Stimulated activated CD4-positive, alpha-beta T cell treated with anti-CD3 and anti-CD28 coated beads, Interleukin-12 subunit alpha, Interleukin-12 subunit beta, amount 100 ng/mL, for 48 hours (primary cell): Measurements from ENCODE around the gene MSN.
"Not testable (repeated sequence)": the region's sequence is repeated elsewhere in the genome, so short reads cannot be mapped to it uniquely, and the experiment has no call there.

Source experiments
- DNase-seq, 3 donors: peaks; one replicate each; pipeline ENCODE4 v3.0.0-alpha.2; 2020; ENCODE audit warnings: low read depth in 2 of 3, low spot score in 1 of 3

MSN gene

DNA sequence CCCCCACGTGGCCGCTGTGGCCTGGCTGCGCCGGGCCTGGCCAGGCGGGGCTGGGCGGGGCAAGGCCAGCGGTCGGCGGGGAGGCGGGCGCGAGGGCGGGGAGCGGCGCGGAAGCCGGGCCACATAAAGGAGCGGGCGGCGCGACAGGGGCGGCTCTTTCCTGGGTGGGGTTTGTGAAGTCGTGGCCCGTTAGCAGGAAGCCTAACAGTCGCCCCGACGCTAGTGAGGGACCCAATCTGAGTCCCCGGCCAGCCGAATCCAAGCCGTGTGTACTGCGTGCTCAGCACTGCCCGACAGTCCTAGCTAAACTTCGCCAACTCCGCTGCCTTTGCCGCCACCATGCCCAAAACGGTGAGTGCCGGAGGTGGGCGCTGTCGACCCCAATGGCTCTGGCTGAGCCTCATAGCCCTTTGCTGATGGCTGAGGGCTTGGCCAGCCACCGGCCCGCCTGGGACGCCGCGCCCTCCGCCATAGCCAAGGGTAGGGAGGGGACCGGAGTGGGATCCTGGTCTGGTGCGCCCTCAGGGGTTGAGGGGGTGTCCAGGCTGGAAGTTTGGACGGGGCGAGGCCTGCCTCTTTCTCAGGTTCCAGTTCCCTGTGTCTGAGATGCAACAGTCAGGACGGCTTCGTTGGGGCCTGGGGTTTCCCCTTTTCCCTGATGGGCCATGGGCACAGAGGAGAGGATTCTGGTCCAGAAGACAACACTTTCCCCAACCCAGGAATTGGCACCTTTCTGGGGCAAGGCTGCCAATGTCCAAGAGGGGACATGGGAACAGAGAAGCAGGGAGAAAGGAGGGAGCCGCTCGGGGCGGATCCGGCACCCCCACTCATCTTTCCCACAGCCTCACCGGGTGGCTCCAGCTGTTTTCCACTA, at the start of gene MSN:
Gene MSN (plus strand): TSS at position 152 of the 874 bp plus-strand sequence. CDS start 188 bp downstream, at position 340.
- peak; percentile 53 to 78 (median 61) for DNase-seq

DNA sequence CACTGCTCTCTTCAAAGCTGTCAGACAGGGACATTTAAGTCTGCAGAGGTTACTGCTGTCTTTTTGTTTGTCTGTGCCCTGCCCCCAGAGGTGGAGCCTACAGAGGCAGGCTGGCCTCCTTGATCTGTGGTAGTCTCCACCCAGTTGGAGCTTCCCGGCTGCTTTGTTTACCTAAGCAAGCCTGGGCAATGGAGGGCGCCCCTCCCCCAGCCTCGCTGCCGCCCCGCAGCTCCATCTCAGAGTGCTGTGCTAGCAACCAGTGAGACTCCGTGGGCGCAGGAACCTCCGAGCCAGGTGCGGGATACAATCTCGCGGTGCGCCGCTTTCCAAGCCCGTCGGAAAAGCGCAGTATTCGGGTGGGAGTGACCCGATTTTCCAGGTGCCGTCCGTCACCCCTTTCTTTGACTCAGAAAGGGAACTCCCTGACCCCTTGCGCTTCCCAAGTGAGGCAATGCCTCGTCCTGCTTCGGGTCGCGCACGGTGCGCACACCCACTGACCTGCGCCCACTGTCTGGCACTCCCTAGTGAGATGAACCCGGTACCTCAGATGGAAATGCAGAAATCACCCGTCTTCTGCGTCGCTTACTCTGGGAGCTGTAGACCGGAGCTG, 47.3 kb upstream of the MSN start:
- not testable (repeated sequence) for DNase-seq

DNA sequence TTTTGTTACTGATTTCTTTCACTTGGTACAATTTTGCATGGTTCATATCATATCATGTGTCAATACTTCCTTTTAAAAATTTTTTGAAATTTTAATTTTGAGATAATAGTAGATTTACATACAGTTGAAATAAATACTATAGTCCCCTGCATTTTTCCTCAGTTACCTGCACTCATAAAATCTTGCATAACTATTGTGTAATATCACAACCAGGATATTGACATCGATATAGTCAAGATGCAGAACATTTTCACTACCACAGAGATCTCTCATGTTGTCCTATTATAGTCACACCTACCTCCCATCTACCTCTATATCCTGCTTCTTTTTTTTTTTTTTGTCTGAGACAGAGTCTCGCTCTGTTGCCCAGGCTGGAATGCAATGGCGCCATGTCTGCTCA, 36.7 kb upstream of the MSN start:
- DNase-seq = no peak

DNA sequence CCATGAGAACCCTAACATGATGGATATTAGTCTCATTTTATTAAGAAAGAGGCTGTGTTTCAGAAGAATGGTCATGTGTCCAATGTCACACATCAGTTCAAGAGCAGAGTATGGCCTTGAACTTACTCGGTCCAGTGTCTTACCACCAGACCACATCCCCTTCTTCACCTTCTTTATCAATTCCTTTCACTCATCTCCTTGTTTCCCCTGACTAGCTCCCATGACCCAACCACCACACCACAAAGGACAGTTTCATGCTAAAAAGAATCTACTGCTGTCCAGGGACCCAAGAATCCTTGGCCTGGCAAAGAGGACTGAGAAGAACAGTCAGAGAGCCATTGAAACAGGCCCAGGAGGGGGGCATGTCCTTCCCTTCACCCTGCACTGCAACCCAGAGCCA, 33.6 kb upstream of the MSN start:
- no peak for DNase-seq

DNA sequence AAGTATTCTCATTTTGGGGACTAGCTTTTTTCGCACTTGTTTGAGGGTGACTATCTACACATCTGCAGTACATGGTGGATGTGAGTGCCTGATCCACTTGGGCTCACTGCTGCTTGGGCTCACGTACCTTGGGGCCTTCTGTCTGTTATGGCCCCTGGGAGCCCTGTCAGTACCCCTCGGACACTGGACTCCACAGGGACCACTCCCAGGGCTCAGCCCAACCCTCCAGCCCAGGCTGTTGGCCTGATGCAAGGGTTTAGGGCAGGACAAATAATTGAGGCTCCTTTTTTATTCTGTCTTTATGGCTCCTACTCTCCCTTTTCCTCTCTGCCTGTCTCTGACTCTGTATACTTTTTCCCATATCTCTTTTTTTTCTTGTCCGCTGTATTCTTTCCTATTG, 32.7 kb upstream of the MSN start:
- DNase-seq = no peak

DNA sequence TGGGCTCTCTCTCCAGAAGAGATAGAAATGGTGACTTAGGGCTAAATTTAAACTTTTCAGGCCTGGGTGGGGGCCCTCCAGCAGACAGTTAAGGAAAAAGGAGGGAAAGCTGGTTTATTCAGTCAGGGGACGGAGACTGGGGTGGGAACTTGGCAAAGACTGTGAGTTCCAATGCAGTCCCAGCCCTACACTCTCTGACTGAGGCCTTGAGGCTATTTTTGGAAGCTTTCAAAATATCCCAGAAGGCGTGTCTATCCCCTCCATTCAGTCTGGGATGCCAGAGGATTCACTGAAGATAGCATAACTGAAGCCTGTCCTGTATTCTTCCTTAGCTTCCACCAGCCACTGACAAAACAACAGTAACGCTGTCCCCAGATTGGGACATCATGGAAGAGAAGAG, 32.1 kb upstream of the MSN start:
- no peak for DNase-seq

DNA sequence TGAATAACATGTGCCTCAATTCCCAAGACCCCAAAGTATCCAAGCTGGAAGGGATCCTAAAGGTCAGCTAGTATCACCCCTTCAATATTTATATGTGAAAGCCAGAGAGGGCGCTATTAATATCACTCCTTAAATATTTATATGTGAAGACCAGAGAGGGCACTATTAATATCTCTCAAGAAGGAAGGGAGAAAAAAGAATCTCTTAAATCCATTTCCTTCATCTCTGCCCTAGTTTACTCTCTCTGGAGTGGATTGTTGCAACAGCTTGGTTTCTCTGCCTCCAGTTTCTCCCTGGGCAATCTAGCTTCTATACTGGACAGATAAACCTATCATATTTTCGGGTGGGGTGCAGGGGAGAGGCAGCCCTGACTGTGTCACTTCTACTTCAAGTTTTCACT, 31.6 kb upstream of the MSN start:
- no peak for DNase-seq

DNA sequence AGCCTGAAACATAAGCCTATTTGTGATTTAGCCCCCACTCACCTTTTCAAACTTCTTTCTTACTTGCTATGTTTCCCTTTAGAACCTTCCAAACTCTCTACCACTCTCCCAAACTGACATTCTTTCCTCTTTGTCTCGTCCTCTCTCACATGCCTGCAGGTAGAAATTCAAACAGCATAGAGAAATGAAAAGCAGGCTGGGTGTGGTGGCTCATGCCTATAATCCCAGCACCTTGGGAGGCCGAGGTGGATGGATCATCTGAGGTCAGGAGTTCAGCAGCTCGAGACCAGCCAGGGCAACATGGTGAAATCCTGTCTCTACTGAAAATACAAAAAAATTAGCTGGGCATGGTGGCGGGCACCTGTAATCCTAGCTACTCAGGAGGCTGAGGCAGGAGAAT, 31.2 kb upstream of the MSN start:
- not testable (repeated sequence) for DNase-seq

DNA sequence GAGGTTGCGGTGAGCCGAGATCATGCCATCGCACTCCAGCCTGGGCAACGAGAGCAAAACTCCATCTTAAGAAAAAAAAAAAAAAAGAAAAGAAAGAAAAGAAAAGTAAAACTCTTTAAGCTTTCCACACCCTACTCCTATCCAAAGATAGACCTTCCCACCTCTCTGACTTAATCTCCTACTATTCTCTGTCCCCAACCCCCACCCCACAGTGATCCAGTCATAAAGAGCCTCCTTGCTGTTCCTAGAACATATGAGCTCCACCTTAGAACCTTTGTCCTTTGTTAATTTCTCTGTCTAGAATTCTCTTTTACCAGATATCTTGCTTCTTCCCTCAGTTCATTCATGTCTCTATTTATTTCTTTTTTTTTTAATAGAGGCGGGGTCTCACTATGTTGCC, 30.1 kb upstream of the MSN start:
- DNase-seq = no peak

DNA sequence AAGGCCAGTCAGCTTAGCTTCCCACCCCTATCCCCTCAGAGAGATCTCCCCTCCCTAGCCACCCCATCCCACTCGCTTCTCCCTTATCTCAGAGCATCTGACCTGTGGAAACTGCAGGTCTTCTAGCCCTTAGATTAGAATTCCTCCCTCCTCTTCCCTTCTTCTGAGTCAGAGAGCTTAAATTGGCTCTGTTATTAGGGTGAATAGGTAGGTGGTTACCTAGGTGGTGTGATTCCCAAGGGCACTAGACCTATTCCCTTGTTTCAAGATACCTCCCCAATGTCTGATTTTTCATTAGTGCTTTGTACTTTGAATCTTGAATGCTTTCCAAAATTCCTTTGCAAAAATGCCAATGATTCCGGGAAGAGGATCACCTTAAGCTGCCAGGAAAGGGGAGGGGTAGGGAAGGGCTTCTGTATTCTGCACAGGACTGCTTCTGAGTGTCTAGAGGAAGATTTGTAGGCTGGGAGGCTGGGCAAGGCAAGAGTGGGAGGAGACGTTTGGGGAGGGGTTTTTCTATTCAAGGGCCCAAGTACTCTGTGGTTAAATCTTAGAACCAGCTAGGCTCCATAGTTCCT, 24.5 kb upstream of the MSN start:
- no peak for DNase-seq

DNA sequence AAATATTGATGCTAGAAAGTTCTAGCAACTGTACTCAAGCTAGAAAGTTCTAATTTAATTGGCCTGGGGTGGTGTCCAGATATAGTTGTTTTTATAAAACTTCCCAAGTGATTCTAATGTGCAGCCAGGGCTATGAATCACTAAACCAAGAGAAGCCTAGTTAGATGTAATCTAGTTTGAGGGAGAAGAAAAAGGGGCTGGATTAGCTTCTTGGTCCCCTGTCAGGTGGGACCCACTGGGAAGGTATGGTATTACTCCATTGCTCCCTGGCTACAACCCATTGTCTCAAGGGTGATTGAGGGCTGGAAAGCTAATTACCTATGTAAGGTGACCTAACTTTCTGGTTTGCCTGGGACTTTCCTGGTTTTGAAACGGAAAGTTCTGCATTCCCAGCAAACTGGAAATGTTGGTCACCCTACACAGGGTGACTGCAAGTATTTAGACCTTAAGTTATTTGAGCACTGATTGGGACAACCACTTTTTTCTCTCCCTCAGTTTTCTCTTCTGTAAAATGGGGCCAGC, 23.9 kb upstream of the MSN start:
- DNase-seq = no peak

DNA sequence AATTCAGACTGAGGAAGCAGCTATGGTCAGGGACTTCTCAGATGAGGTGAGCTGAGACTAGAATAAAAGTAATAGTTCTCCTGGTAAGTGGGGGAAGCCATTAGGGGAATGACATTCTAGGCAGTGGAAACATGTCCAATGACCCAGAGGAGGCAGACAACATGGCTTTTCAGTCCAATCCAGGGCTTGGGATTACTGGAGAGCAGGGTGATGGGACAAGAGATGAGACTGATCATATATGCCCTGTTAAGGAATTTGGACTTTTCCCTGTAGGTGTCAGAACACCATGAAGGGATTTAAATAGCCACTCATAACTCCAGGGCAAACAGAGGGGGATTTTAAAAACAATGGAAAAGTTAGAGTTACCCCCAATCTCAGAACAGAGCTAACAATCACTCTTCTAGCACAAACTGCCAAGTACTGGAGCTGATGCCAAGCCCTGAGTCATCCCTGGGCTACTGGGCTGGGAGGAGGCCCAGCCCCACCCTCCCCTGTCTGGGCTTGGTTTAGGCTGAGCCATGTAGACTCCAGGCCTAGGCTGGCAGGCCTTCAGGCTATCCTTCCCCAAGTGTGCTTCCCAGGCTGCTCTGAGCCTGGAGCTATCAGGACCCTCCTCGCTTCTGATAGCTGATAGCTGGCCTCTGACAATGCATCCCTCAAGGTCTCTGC, 22.7 kb upstream of the MSN start:
- DNase-seq = no peak

DNA sequence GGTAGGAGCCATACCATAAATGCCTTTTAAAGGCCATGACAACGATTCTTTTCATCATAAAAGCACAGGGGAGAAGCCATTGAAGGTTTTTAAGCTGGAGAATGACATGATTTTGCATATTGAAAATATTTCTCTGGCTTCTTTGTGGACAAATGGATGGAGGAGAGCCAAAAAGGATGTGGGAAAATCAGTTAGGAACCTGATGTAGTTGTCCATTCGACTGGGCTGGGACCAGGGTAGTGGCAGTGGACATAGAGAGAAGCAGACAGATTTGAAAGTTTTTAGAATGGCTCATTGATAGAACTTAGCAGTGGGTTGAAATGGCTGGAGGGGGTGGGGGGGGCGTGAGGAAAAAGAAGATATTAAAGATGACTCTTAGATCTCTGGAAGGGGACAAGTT, 19.7 kb upstream of the MSN start:
- DNase-seq = no peak

DNA sequence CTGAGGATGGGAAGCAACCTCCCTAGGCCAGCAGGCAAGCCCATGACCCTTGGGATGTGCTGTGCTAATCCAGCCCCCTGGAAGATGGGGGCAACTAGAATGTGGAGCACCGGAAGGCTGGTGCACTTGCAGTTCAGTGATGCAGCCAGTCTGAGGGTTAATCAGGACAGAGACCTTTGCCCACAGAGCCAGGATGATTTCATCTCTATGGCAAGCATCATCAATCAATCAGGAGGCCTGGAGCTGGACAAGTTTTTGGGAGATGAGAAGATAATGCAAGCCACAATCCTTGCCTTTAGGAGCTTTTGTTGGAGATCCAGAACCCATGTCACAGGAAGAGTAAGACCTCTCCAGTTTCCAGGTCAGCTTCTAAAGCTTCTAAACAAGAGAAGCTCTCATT, 15.4 kb upstream of the MSN start:
- no peak for DNase-seq

DNA sequence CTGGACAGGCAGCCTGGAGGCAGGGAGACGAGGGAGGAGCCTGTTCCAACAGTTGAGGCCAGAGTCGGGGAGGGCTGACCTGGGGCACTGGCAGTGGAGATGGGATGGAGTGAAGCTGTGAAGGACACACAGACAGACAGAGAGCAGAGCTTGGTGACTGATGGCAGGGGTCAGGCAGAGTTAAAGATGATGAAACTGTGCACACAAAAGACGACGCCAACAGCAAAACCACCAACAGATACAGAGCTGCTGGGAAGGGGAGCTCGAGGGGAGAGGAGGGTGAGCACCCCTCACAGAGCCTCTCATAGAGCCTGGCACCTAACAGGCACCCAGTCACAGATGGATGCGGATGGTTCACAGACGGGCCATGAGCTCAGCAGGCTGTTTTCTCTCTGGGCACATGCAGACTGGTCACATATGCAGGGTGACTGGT, 10.4 kb upstream of the MSN start:
- not testable (repeated sequence) for DNase-seq

DNA sequence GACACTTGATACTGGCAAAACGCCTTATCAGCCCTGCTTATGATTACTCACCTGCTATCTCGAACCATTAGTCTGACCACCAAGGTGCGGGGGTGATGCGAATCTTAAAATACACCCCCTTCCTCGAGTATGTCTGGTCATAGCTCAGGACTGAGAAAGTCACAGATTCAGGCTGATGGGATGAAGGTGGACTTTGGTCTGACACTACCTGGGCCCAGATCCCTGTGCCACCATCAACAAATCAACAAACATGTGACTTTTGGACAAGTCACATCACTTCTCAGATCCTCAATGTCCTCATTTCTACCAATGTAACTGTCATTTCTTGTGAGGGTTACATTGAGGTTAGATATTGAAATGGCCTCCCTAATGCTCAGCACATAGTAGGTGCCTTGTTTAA, 9.8 kb upstream of the MSN start:
- DNase-seq = no peak

DNA sequence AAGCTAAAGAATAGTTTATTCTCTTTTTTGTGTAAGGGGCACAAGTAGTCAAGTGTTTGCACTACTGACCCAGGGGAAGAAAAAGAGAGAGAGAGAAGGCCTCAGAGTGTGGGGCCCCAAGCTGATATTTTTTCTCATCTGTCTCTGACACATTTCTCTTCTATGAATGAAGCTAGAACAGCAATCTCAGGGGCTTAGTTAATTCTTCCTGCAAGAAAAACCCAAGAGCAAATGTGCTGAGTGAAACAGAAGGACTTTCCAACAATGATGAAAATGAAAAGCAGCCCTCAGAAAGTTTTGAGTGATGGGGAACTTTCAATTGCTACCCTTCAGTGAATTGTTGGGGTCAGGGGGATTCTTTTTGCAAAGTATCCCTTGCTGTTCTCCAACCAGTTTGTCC, 9.2 kb upstream of the MSN start:
- DNase-seq = no peak

DNA sequence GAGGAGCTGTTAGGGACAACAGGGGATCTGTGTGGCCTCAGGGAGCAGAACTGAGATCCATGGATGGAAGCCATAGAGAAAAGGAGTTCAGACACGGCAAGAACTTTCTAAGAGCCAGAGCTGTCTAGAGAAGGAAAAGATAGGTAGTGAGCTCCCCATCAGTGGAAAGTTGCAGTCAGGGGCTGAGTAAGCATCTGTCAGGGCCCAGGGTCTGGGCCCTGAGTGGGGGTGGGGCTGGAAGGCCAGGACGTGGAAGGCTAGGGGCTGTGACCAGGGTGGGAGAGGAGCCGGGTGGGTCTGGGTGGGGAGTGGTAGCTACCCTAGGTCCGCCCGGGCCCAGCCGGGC, 324 bp upstream of the MSN start:
- DNase-seq = no peak

DNA sequence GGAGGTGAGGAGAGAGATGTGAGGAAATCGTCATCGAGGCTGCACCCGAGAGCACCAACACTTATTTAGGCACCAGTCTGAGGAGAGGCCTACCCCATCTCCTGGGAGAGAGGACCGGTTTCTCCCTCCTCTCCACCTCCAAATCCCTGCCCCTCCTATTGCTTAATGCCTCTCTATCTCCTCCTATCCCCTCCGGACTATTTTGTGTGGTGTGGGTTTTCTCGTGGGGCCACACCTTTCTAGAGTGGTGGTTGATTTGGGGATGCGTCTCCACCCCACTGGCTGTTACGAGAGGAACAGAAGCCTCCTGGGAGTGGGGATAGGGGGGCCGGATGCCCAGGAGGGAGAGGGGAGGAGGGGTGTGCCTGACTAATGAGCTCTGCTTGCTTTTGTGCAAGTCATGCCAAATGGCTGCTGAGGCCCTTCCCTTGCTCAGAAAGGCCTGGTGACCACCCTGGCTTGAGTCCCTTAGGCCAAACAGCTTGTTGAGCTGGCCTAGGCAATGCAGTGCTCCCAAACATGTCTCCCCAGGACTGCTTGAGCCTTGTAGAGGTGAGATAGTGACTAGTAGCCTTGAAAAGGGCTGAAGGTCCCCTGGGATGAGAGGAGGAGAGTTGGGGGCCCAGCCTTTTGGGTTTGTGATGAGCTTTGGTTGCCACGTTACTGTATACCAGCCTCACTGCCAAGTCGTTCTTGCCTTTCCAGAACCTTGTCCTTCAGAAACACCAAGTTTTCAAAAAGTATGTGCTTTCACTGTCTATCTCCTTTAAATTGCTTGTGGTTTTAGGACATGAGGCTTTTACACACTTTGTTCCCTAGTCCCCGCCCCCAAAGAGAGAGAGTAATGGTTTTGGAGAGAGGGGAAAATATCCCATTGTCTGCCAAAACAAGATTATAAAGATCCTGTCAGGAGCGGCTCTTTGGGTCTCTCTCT, 1.2 kb downstream of the MSN start:
- DNase-seq = peak in 1 of 3 donors; percentile 42

DNA sequence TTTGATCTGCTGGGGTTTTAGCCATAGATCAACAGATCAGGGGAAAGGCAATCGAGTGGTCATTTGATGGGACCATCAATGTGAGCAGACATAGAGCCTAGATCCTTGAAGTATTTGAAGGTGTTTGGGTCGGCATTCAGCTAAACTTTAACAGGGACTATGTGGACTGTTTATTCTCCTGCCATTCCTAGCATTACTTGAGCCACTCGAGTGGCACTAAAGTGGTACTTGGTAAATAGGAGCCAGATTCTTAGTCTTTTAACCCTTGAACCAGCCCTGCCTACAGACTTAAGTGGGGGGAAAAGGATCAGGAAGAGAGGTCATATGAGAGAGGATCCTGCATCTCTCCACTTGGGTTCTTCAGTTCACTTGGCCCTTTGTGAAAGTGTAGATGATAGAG, 3.8 kb downstream of the MSN start:
- no peak for DNase-seq

DNA sequence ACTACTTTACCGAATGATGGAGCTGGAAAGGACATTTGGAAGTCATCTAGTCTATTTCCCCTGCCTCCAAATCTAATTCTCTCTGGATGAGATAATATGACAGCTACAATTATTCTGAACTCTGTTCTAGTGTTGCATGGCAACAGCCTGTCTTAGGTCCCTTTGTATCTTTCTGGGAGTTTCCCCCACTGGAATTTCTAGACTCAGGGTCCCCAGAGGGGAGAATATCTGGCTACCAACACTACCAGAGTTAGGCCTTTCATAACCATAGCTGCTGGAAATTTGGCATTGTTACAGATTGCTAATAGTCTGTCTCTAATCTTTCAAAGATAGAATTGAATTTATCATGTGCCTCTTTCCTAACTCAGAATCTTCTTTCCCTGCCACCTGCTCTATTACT, 4.5 kb downstream of the MSN start:
- no peak for DNase-seq
